Loucy (cell line): ENCODE measurements around the gene MATR3.

ENCODE experiments used
- EZH2phosphoT487 ChIP-seq: fragments of 200-600 bp; IDR thresholded peaks from 2 replicates; pipeline ENCODE4 v1.6.1; 2018; ENCODE audit warnings: antibody characterized with exemption, mild to moderate bottlenecking, moderate library complexity, borderline replicate concordance
- TF ChIP-seq, protein P1 (sequence below): fragments of 200-600 bp; sonication (generic); conservative IDR thresholded peaks from 2 replicates; pipeline ENCODE4 v1.5.1; 2014; ENCODE audit warnings: mild to moderate bottlenecking, antibody characterized with exemption, low read length

DNA sequence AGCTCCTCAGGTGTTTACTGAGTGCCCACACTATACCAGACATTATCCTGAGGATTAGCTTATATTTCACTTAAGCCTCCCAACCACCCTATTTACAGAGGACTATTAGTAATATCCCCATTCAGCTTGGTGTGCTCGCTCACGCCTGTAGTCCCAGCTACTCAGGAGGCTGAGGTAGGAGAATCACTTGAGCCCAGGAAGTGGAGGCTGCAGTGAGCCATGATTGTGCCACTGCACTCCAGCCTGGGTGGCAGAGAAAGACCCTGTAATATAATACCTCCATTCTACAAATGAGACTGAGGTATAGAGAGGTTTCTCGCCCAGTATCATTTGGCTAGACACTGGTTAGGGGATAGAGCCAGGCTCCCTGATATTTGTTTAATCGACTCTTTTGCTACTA, 18.0 kb upstream of the MATR3 start:
- TF ChIP-seq, protein P1, sequence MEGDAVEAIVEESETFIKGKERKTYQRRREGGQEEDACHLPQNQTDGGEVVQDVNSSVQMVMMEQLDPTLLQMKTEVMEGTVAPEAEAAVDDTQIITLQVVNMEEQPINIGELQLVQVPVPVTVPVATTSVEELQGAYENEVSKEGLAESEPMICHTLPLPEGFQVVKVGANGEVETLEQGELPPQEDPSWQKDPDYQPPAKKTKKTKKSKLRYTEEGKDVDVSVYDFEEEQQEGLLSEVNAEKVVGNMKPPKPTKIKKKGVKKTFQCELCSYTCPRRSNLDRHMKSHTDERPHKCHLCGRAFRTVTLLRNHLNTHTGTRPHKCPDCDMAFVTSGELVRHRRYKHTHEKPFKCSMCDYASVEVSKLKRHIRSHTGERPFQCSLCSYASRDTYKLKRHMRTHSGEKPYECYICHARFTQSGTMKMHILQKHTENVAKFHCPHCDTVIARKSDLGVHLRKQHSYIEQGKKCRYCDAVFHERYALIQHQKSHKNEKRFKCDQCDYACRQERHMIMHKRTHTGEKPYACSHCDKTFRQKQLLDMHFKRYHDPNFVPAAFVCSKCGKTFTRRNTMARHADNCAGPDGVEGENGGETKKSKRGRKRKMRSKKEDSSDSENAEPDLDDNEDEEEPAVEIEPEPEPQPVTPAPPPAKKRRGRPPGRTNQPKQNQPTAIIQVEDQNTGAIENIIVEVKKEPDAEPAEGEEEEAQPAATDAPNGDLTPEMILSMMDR: no peak
- TF ChIP-seq EZH2phosphoT487: no peak
